GM18505 (cell line): ENCODE measurements around the gene TICAM2.

ENCODE experiments used
- ATAC-seq: cut with Tn5 transposase; IDR thresholded peaks from one replicate; pipeline ENCODE4 v1.9.1; 2021; ENCODE audit not compliant: unreplicated experiment
- POLR2A ChIP-seq: IDR thresholded peaks from 4 replicates; pipeline ENCODE4 v1.6.1; 2011; ENCODE audit warnings: borderline replicate concordance; ENCODE audit not compliant: insufficient read depth, insufficient read length; ENCODE audit errors: extremely low read depth

Gene TICAM2

GRCh38 chr5:115626445-115626823, 24.2 kb upstream of the TICAM2 start:
- peak; percentile 30 for ATAC-seq
- no peak for TF ChIP-seq POLR2A

DNA sequence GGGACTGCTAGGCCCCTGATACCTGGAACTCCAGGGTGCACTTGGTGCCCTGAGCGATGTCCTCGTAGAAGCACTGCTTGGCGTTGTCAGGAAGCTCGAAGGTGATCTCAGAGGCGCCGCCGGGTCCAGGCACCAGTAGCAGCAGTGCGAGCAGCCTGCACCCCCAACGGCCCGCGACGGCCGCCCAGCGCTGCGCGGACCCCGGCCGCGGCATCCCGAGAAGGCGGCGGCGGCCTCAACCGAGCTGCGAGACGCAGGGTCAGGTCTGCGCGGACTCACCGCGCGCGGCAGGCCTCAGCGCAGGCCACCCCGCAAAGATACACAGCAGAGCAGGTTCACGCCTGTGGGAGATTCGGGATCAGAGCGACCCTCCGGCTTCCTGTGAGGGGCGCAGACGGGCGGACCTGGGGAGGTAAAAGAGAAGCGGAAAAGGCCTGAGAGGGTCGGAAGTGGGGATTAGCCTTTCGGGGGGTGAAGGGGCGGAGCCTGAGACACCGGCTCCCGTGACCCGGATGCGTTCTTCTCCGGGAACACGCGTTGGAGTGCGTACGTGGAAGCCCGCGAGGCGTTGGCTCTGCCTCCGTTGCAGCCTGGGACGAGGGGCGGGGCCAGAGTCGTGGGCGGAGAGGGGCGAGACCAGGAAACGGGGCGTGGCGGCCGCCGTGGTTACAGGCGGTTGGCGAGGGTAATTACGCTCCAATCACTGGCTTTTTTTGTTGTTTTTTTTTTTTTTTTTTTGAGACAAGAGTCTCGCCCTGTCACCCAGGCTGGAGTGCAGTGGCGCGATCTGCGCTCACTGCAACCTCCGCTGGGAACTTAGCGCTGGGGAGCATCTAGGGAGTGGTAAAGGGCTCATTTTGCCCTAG, 23.5 kb upstream of the TICAM2 start, which contains the start of gene TMED7:
Gene TMED7, minus strand, starts transcription at position 458 of the 866 bp plus-strand sequence. Its CDS starts 244 bp downstream, at position 214.
- ATAC-seq: peak; percentile 93
- TF ChIP-seq POLR2A: peak; percentile 85

DNA sequence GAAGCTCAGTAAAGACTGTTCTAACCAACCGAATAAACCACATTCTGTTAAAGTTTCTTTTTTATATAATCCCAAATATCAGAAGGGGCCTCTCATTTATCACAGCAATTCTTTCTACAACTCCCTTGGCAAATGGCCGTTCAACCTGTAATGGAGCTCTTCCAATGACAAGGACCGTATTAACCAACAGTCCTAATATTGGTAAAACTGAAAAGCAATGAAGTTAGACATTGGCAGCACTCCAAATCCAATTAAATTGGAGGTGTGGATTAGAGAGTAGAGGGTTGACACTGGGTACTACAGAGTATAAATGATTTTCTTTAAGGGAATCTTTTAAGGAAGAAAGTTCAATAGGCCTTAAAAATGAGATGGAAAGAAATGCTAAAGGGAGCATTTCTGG, 22.7 kb upstream of the TICAM2 start:
- no peak for TF ChIP-seq POLR2A
- ATAC-seq: no peak

- TF ChIP-seq POLR2A: no peak
- no peak for ATAC-seq
Observed at GRCh38 chr5:115623658-115624057, 21.4 kb upstream of the TICAM2 start.

DNA sequence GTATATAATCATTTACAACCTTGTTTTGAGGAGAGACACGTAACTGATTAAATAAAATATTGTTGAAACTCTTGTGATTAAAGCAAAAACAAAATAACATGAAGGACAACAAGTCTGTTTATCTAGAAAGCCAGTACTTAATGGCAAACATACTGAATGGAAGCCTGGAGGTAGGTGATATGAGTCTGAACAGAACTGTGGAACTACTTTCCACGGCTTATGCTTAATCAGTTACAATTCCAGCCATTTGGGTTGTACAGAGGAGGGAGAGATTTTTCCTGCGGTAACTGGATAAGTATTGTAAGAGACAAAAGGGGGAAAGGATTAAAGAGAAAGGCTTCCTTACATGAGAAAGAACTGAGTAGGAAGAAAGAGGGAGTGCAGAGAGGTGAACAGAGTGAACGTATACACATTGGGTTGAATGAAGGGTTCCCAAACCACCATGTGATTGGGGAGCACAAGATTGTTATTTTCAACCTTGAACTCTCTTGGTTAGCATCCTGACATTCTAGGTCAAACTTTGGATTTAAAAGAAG, 19.2 kb upstream of the TICAM2 start:
- ATAC-seq: no peak
- no peak for TF ChIP-seq POLR2A

DNA sequence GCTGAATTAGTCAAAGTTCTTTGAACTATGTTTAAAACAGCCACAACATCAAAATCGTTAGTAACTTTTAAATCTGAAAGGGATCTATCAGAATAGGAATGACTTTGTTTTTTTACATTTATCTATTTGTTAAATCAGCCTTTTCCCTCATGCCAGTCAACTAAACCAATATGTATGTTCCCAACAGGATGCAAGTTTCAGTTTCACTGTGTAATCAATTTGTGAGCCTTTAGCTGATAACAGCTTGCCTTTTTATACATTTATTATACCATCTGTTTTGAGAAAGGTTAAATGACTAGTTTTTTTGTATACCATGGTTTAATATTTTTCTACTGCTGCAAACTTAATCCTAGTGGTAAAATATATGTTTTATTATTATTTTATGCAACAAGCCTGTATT, 14.6 kb upstream of the TICAM2 start:
- TF ChIP-seq POLR2A: no peak
- no peak for ATAC-seq

- ATAC-seq: no peak
- TF ChIP-seq POLR2A: no peak
Observed at GRCh38 chr5:115616472-115616871, 14.2 kb upstream of the TICAM2 start.

- no peak for TF ChIP-seq POLR2A
- no peak for ATAC-seq
Observed at GRCh38 chr5:115611873-115612272, 9.6 kb upstream of the TICAM2 start.

DNA sequence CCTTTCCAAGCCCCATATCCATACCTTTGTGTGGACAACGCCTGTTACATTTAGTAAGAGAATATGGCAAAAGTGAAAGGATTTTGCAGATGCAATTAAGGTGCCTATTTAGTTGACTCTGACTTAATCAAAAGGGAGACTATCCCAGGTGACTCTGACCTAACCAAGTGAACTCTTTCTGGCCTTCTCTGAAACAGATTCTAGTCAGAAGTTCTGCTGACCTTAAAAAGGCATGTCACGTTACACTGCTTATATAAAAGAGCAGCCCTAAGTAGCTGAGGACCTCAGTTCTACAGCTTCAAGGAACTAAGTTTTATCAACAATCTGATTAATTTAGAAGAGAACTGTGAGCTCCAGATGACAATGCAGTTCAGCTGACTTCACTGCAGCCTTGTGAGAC, 5.7 kb upstream of the TICAM2 start:
- no peak for ATAC-seq
- TF ChIP-seq POLR2A: no peak

DNA sequence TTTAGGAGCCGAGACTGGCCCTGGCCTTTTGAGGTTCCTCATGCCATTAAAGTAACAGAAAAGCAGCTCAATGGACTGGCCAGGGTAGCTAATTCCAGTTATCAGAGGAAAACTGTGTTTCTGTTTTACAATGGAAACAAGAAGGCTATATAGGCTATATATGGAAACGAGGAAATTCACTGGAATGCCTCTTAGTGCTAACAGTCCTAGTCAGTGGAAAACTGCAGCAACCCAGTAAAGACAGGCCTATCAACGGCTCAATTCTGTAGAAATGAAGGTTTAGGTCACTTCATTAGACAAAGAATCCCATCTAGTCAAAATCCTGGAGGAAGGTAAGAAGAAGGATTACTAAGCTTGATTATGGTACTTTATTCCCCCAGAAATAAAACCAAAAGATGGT, 3.2 kb upstream of the TICAM2 start:
- no peak for TF ChIP-seq POLR2A
- no peak for ATAC-seq

GRCh38 chr5:115602591-115603125, 379 bp upstream of the TICAM2 start:
- no peak for TF ChIP-seq POLR2A
- no peak for ATAC-seq

GRCh38 chr5:115600766-115601165, 1.5 kb downstream of the TICAM2 start:
- TF ChIP-seq POLR2A: no peak
- no peak for ATAC-seq

DNA sequence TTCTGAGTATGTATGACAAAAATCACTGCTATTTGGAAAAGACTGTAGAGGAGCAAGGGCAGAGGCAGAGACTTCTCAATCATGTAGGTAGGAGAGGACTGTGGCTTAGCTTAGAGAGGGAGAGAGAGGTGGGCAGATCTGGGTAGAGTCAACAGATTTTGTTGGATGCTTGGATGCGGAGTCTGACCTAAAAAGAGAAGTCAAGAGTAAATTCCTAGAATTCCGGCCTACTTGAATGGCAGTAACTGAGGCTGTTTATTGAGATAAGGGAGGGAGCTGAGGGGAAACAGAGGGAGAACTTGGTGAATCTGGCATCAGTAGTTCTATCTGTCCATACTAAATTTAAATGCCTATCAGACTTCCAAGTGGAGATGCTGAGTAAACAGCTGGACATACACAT, 2.4 kb downstream of the TICAM2 start:
- no peak for ATAC-seq

DNA sequence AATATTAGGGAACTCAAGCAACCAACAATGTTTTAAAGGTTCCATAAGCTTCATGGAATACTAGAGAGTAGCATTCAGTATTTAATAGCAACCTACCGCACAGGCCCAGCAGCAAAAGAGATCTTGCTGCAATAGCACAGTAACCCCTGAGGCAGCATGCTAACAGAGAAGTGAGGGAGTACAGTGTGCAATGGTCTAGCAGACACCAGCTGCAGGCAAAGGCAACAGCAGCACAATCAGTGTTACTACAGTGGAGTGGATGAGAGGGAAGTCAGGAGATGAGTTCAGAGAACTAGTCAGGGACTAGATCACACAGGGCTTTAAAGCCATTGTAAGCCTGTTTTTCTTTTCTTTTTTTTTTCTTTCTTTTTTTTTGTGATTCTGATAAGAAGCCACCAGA, 2.8 kb downstream of the TICAM2 start:
- peak; percentile 44 for ATAC-seq
- TF ChIP-seq POLR2A: no peak

More for the DNA sequence above, 2.4 kb downstream of the TICAM2 start:
- no peak for TF ChIP-seq POLR2A
